ENCODE measurements around the gene AHCTF1.

The AHCTF1 gene

GRCh38 chr1:246954126-246954525, 22.4 kb upstream of the AHCTF1 start:
- no peak for TF ChIP-seq MAX (IDR thresholded peaks at IDR 0.05)
- TF ChIP-seq CEBPB (IDR thresholded peaks at IDR 0.05), result no peak
- no peak for TF ChIP-seq NFIC (IDR thresholded peaks at IDR 0.05)
- TF ChIP-seq CREB1 (IDR thresholded peaks at IDR 0.05; ENCODE audit: low read depth), result no peak
- TF ChIP-seq FOXM1 (IDR thresholded peaks at IDR 0.05; ENCODE audit: borderline replicate concordance, low read depth), result no peak
- TF ChIP-seq USF1 (IDR thresholded peaks at IDR 0.05), result no peak
- TF ChIP-seq EGR1 (IDR thresholded peaks at IDR 0.05), result no peak
- no peak for TF ChIP-seq ZBTB7A (IDR thresholded peaks at IDR 0.05; ENCODE audit: low read depth)
- no peak for TF ChIP-seq TCF12 (IDR thresholded peaks at IDR 0.05; ENCODE audit: low read depth)
- no peak for TF ChIP-seq TEAD4 (IDR thresholded peaks at IDR 0.05)
- no peak for TF ChIP-seq TAF1 (IDR thresholded peaks at IDR 0.05; ENCODE audit: low read depth)
- TF ChIP-seq YY1 (IDR thresholded peaks at IDR 0.05; ENCODE audit: low read depth), result no peak
- no peak for TF ChIP-seq EP300 (IDR thresholded peaks at IDR 0.05; ENCODE audit: borderline replicate concordance)
- no peak for TF ChIP-seq REST (IDR thresholded peaks at IDR 0.05; ENCODE audit: low read depth)
- TF ChIP-seq RAD21 (IDR thresholded peaks at IDR 0.05; ENCODE audit: low read depth), result no peak

GRCh38 chr1:246951413-246951812, 19.7 kb upstream of the AHCTF1 start:
- TF ChIP-seq ZBTB7A (IDR thresholded peaks at IDR 0.05; ENCODE audit: low read depth) (no peak), RAD21 (IDR thresholded peaks at IDR 0.05; ENCODE audit: low read depth) (no peak), USF1 (IDR thresholded peaks at IDR 0.05) (no peak), MAX (IDR thresholded peaks at IDR 0.05) (no peak), FOXM1 (IDR thresholded peaks at IDR 0.05; ENCODE audit: borderline replicate concordance, low read depth) (no peak), CEBPB (IDR thresholded peaks at IDR 0.05) (no peak), TEAD4 (IDR thresholded peaks at IDR 0.05) (no peak), TAF1 (IDR thresholded peaks at IDR 0.05; ENCODE audit: low read depth) (no peak), REST (IDR thresholded peaks at IDR 0.05; ENCODE audit: low read depth) (no peak), TCF12 (IDR thresholded peaks at IDR 0.05; ENCODE audit: low read depth) (no peak), EGR1 (IDR thresholded peaks at IDR 0.05) (no peak), NFIC (IDR thresholded peaks at IDR 0.05) (no peak)

- no peak for TF ChIP-seq TCF12 (IDR thresholded peaks at IDR 0.05; ENCODE audit: low read depth)
- TF ChIP-seq REST (IDR thresholded peaks at IDR 0.05; ENCODE audit: low read depth), result no peak
- no peak for TF ChIP-seq TAF1 (IDR thresholded peaks at IDR 0.05; ENCODE audit: low read depth)
- TF ChIP-seq FOXM1 (IDR thresholded peaks at IDR 0.05; ENCODE audit: borderline replicate concordance, low read depth), result no peak
- no peak for TF ChIP-seq EGR1 (IDR thresholded peaks at IDR 0.05)
- no peak for TF ChIP-seq USF1 (IDR thresholded peaks at IDR 0.05)
- no peak for TF ChIP-seq ZBTB7A (IDR thresholded peaks at IDR 0.05; ENCODE audit: low read depth)
- TF ChIP-seq CEBPB (IDR thresholded peaks at IDR 0.05), result no peak
- TF ChIP-seq NFIC (IDR thresholded peaks at IDR 0.05), result no peak
- no peak for TF ChIP-seq RAD21 (IDR thresholded peaks at IDR 0.05; ENCODE audit: low read depth)
- no peak for TF ChIP-seq EP300 (IDR thresholded peaks at IDR 0.05; ENCODE audit: borderline replicate concordance)
- no peak for TF ChIP-seq YY1 (IDR thresholded peaks at IDR 0.05; ENCODE audit: low read depth)
- no peak for TF ChIP-seq TEAD4 (IDR thresholded peaks at IDR 0.05)
- TF ChIP-seq MAX (IDR thresholded peaks at IDR 0.05), result no peak
- TF ChIP-seq CREB1 (IDR thresholded peaks at IDR 0.05; ENCODE audit: low read depth), result no peak
Measured at GRCh38 chr1:246949956-246950355, 18.2 kb upstream of the AHCTF1 start.

- TF ChIP-seq FOXM1 (IDR thresholded peaks at IDR 0.05; ENCODE audit: borderline replicate concordance, low read depth), result no peak
- TF ChIP-seq TAF1 (IDR thresholded peaks at IDR 0.05; ENCODE audit: low read depth), result no peak
- no peak for TF ChIP-seq YY1 (IDR thresholded peaks at IDR 0.05; ENCODE audit: low read depth)
- TF ChIP-seq RAD21 (IDR thresholded peaks at IDR 0.05; ENCODE audit: low read depth), result no peak
- TF ChIP-seq EGR1 (IDR thresholded peaks at IDR 0.05), result no peak
- no peak for TF ChIP-seq USF1 (IDR thresholded peaks at IDR 0.05)
- TF ChIP-seq NFIC (IDR thresholded peaks at IDR 0.05), result no peak
- no peak for TF ChIP-seq EP300 (IDR thresholded peaks at IDR 0.05; ENCODE audit: borderline replicate concordance)
- no peak for TF ChIP-seq TEAD4 (IDR thresholded peaks at IDR 0.05)
- TF ChIP-seq ZBTB7A (IDR thresholded peaks at IDR 0.05; ENCODE audit: low read depth), result no peak
- TF ChIP-seq MAX (IDR thresholded peaks at IDR 0.05), result no peak
- TF ChIP-seq CEBPB (IDR thresholded peaks at IDR 0.05), result no peak
- no peak for TF ChIP-seq CREB1 (IDR thresholded peaks at IDR 0.05; ENCODE audit: low read depth)
- no peak for TF ChIP-seq REST (IDR thresholded peaks at IDR 0.05; ENCODE audit: low read depth)
Measured at GRCh38 chr1:246947255-246947654, 15.5 kb upstream of the AHCTF1 start.

Measured in Ishikawa (cell line).